GM21360 (cell line): ENCODE data around the gene KLHDC7B.
"Not testable (repeated sequence)": the region's sequence is repeated elsewhere in the genome, so short reads cannot be mapped to it uniquely, and the experiment has no call there.

Source experiments
- ATAC-seq: cut with Tn5 transposase; IDR thresholded peaks from one replicate; pipeline ENCODE4 v1.9.1; 2021; ENCODE audit warnings: mild to moderate bottlenecking, moderate library complexity; ENCODE audit not compliant: unreplicated experiment

KLHDC7B gene

GRCh38 chr22:50529416-50529896, 16.2 kb upstream of the KLHDC7B start:
- no peak for ATAC-seq

- ATAC-seq, result no peak
Observed at GRCh38 chr22:50529897-50530579, 15.7 kb upstream of the KLHDC7B start, which contains the start of gene TYMP. Gene TYMP (minus strand): TSS chr22:50530012. CDS start chr22:50529709, 303 bp downstream.

- no peak for ATAC-seq
Observed at GRCh38 chr22:50530580-50530876, 15.2 kb upstream of the KLHDC7B start.

- ATAC-seq, result no peak
Observed at GRCh38 chr22:50530877-50531545, 14.7 kb upstream of the KLHDC7B start.

GRCh38 chr22:50531546-50531961, 14.1 kb upstream of the KLHDC7B start:
- ATAC-seq, result no peak

- no peak for ATAC-seq
Observed at GRCh38 chr22:50531962-50532674, 13.6 kb upstream of the KLHDC7B start.

- ATAC-seq, result no peak
Observed at GRCh38 chr22:50532824-50533796, 12.6 kb upstream of the KLHDC7B start.

- ATAC-seq, result not testable (repeated sequence)
Observed at GRCh38 chr22:50533856-50534711, 11.6 kb upstream of the KLHDC7B start.

GRCh38 chr22:50535113-50535512, 10.6 kb upstream of the KLHDC7B start:
- ATAC-seq, result no peak

- ATAC-seq, result no peak
Observed at GRCh38 chr22:50536226-50536625, 9.5 kb upstream of the KLHDC7B start.

GRCh38 chr22:50537765-50538164, 7.9 kb upstream of the KLHDC7B start:
- ATAC-seq, result no peak

GRCh38 chr22:50540381-50540780, 5.3 kb upstream of the KLHDC7B start:
- no peak for ATAC-seq

GRCh38 chr22:50541667-50542026, 4.1 kb upstream of the KLHDC7B start:
- not testable (repeated sequence) for ATAC-seq

- no peak for ATAC-seq
Observed at GRCh38 chr22:50542416-50542927, 3.2 kb upstream of the KLHDC7B start.

- ATAC-seq, result no peak
Observed at GRCh38 chr22:50544078-50544745, 1.5 kb upstream of the KLHDC7B start.

GRCh38 chr22:50544746-50545253, 899 bp upstream of the KLHDC7B start:
- no peak for ATAC-seq

GRCh38 chr22:50546326-50547262, 895 bp downstream of the KLHDC7B start:
- no peak for ATAC-seq
